Stimulated activated CD4-positive, alpha-beta T cell treated with anti-CD3 and anti-CD28 coated beads, TNF-alpha, amount 100 ng/mL, for 48 hours (primary cell): ENCODE results near the gene MPST.

Source experiments
- DNase-seq, 3 donors: peaks; one replicate each; pipeline ENCODE4 v3.0.0-alpha.2; 2020; ENCODE audit warnings: low read depth in 3 of 3

Gene MPST

GRCh38 chr22:37022483-37023337, 3.2 kb downstream of the MPST start:
- DNase-seq, result no peak

DNA sequence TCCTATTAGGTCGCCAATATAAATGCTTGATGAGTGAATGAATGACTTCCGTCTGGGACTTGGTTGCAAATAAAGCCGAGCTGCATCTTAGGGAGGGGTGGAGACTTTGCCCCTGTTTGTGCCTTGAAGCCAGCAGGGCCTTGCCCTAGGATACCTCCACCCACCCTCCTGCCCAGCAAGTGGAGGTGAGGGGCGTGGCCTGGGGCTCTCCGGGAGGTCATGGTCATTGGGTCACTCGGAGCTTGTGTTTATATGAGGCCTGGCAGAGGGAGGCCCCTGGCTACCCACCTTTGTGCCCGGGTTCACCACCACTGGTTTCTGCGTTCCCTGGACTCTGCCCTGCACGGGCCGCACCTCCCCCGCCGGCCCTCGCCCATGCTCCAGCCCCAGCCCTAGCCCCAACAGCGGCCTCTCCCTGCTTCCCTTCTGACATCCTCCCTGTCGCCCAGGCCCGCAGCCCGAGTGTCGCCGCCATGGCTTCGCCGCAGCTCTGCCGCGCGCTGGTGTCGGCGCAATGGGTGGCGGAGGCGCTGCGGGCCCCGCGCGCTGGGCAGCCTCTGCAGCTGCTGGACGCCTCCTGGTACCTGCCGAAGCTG, 4.3 kb downstream of the MPST start:
- DNase-seq, result no peak

- DNase-seq, result no peak
These were observed 5.0 kb downstream of the MPST start for GRCh38 chr22:37024339-37025157.

DNA sequence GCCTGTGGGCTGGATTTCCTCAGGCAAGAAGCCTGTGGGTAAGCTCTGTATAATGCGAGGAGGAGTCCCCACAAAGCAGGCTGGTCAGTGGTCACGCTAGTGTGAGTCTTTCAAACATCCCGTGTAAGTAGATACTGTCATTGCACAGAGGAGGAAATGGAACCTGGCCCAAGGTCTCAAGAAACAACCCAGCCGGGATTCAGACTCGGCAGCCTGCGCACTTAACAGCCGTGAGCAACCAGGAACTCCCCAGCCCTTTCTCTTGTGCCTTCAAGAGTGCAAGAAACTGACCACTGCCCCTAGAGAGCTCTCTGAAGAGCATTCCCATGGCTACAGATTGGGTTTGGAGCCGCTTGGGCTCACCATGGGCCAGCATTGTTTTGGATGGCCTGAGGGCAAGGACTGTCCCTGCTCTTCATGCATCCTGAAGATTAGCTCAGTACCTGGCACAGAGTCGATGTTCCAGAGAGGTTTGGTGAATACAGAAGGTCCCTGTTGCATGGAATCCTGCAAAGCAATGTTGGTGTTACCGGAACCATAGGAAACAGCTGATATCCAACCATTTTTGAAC, 6.0 kb downstream of the MPST start:
- no peak for DNase-seq

DNA sequence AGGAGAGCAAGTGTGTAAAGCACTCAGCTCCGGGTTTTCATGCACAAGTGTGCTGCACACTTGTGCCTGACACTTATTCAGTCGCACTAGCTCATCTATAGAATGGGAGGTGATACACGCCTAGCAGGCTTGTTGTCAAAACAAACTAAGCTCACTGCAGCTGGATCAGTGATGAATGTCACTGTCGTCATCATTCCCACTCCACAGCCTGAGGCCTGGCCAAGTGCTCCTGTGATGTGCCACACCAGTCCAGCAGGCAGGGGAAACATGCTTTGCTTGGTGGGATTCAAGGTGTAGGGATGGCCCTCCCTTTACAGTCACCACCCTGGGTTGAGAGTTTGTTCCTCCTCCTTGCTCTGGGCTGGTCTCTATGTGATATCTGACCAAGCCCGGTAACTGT, 6.8 kb downstream of the MPST start:
- DNase-seq, result no peak

- no peak for DNase-seq
These were observed 8.0 kb downstream of the MPST start for GRCh38 chr22:37027556-37027955.

- DNase-seq, result no peak
These were observed 9.4 kb downstream of the MPST start for GRCh38 chr22:37028692-37029674.

GRCh38 chr22:37030560-37031281, 11.2 kb downstream of the MPST start:
- no peak for DNase-seq

DNA sequence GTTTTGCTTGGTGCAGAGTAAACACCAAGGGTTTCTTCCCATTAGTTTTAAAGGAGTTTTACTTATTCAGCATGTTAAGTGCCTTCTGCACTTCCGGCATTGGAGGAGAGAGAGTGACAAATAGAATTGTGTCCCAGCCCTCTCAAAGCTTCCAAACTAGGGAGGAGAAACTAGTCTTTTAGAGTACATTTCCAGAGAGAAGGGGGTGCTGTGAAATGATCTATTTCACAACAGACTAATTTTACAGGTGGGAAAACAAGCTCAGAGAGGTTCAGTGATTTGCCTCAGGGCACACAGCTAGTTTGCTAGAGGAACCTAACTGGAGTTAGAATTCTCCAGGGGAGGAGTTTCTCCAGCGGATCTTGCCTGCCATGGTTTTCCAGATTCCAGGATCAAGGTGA, 12.6 kb downstream of the MPST start:
- DNase-seq, result no peak

DNA sequence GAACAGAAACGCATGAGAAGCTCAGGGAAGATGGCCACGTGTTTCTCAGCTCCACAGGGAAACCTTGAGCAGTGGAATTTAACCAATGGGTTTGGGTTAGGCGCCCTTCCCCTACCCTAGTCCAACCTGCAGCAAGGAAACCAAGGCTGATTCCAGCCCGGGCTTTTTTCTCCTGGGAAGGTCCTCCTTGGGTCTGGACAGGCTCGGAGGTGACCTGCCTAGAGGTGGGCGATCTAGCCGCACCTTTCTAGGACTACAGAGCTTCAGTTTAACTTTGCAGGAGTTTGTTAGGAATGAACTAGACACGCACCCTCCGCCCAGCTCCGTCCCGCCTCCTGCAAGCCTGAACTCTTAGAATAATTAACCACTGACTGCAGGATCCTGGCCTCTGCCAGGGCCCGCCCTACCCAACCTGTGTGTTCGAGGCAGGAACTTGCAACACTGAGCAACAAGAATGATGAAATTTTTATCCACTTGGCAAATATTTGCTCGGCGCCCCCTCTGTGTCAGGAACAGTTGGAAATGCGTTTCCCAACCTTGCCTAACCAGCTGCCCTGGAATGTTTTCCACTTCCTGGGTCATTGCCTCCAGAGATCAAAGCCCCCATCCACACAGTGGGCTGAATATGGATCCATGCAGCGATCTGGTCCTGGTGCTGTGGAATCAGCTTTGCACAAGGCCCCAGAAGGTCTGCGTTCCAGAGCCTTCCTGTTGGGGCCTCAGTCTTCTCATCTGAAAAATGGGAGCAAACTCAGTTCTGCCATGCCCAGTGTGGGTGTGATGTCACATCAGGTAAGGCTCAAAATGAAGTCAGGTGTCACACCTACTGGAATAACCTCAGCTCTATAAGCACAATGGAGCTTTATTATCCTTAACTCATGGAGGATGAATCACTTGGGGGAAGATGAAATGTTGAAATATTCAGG, 13.3 kb downstream of the MPST start:
- no peak for DNase-seq

GRCh38 chr22:37033605-37034430, 14.3 kb downstream of the MPST start:
- no peak for DNase-seq

DNA sequence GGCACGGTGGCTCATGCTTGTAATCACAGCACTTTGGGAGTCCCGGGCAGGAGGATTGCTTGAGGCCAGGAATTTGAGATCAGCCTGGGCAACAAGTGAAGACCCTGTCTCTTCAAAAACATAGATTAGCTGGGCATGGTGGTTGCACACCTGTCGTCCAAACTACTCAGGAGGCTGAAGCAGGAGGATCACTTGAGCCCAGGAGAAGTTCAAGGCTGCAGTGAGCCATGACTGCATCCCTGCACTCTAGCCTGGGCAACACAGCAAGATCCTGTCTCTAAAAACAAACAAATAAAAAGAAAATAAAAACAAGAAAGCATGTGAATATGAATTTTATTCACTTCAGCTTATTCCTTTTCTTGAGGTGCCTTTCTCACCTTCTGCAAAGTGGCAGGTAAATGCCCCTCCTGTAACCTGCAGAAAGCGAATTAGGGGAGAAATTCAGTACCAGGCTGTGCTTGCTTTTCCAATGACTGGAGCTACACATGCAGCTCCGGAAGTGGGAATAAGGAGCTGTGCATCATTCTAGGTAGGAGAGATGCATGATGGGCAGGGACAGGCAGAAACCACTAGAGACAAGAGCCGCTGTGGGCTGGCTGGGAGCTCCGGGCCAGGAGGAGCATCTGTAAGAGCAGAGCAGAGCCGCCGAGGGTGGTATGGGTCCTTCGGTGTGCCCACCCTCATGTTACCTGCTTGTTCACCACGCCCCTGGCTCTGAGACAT, 17.3 kb downstream of the MPST start:
- DNase-seq, result no peak

DNA sequence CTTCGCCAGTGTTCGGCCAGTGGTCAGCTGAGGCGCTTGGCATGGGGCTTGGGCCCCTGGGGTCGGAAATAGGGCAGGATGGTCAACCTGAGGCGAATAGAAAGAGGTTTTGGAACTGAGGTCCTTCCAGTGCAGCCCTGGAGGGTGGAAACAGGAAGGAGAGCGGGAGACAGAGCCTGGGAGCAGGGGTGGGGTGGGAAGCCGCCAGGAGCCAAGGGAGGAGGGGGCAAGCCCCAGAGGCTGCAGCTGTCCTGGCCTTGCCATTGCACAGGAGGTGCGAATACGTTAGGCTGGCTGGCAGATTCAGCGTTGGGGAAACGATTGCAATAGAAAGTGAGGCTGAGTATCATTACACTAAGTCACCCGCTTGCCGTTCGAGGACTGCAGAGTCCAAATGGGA, 18.1 kb downstream of the MPST start:
- DNase-seq, result no peak

- DNase-seq, result no peak
These were observed 19.9 kb downstream of the MPST start for GRCh38 chr22:37039466-37039865.

DNA sequence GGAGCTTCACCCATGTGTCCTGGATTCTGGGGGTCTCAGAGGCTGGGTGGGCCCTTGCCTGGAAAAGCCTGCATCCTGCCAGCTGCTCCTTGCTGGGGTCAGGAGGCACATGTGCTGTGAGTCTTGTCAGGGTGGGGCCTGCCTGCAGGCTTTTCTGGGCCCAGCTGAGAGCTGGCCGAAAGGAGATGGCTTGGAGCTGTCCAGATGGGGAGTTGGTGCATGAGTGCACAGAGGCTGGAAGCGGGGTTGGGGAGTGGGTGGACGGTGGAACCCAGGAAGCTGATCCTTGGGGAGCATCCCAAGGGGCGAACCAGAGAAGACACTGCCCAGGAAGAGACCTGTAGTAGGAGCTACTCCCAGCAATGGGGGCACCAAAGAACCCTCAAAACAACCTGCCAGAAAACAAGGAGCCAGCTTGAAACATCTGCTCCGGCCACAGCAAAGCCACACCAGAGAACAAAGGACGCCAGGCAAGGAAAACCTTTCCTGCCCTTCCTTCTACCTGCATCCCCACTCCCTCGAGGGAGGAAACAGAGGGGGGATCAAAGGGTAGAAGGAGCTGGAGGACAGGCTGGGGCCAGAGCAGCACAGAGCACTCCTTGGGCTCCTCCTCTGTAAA, 23.8 kb downstream of the MPST start:
- DNase-seq, result no peak

GRCh38 chr22:37043828-37044538, 24.4 kb downstream of the MPST start:
- peak in 2 of 3 donors; percentile 34 to 41 for DNase-seq
